ENCODE measurements around the gene PPP3CA. TPM values are rescaled to one million over a fixed set of nuclear protein-coding genes. Genes with fewer than 3 reads are reported as not detected.

Gene PPP3CA
- total RNA-seq, 2 experiments from 2014 or later: 12.9 to 13.8 TPM

DNA sequence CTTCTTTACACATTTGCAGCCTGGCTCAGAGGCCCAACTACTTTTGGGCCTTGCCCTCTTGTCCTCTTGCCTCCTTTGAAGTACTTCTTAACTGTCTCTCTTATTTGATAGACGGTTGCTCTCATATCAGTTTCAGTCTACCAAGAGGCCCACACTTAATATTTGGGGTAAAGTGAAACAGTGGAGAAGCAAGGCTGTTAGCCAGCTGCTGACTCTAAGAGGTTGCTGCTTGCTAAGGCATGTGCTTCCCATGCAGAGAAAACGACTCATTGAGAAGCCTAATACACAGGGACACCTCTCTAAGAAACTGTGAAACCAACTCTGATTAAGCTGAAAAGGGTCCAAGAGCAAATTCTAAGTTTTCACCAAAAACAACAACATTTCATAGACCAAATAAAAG lies 94.6 kb downstream of the PPP3CA start:
- ChIA-PET POLR2A (interaction anchor here (1.5 kb wide), 1 partner anchor 94 kb away, joined by 3 read pairs; no protein-coding TSS in a partner anchor), CTCF (interaction anchor here (1.2 kb wide), 1 partner anchor 15 kb away, joined by 4 read pairs; no protein-coding TSS in a partner anchor)
- Histone ChIP-seq H3K36me3 (ENCODE audit: insufficient read depth, low read length) (no peaks in the 10 kb centered on the region), H3K4me1 (ENCODE audit: insufficient read depth, low read length) (peaks cover 3% of the 10 kb centered on the region), H3K27me3 (ENCODE audit: control insufficient read depth in 1 of 2, insufficient read depth in 2 of 2, low read length in 2 of 2) (no peaks in the 10 kb centered on the region), H3K27ac (ENCODE audit: low read depth in 1 of 2, low read length in 2 of 2) (no peak overlapping the region), H3K4me3 (ENCODE audit: low read length) (no peak overlapping the region), H3K9me3 (ENCODE audit: control insufficient read depth in 1 of 2, insufficient read depth in 1 of 2, low read length in 2 of 2) (no peaks in the 10 kb centered on the region)
- peaks cover 40% of the 10 kb centered on the region for H3K4me1 Mint-ChIP-seq (ENCODE audit: low read depth)
- no peaks in the 10 kb centered on the region for H3K9me3 Mint-ChIP-seq
- no peaks in the 10 kb centered on the region for H3K36me3 Mint-ChIP-seq (ENCODE audit: low read depth)
- DNase-seq (no peak), ATAC-seq (ENCODE audit: poor library complexity) (no peak)
- TF ChIP-seq CTCF (IDR thresholded peaks at IDR 0.05): no peak
- no peak overlapping the region for H3K4me3 Mint-ChIP-seq
- H3K27me3 Mint-ChIP-seq: no peaks in the 10 kb centered on the region
- intact Hi-C loops (cut with DNase I, micrococcal nuclease): no loop called here
- no peak overlapping the region for H3K27ac Mint-ChIP-seq

DNA sequence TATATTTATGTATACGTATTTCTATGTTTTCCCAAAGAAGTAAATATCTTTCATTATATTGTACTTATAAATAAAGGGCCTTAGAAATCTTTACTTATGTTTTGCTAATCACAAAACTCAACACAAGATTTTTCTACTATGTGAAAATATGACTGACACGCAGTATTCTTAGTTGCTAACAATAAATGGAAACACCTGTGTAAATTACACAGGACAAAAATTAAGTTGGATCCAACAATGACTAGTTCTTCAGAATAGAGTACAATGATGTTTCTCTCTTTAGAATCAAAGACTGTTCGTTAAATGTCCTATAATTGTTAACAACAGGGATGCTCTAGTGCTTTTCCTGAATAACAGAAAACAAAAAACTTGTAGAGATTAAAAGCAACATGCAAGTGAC lies 96.1 kb downstream of the PPP3CA start:
- no peak for ATAC-seq (ENCODE audit: poor library complexity)
- Mint-ChIP-seq H3K4me1 (ENCODE audit: low read depth) (peaks cover 31% of the 10 kb centered on the region), H3K9me3 (no peaks in the 10 kb centered on the region), H3K4me3 (no peak overlapping the region), H3K27me3 (no peaks in the 10 kb centered on the region), H3K27ac (no peak overlapping the region), H3K36me3 (ENCODE audit: low read depth) (no peaks in the 10 kb centered on the region)
- intact Hi-C loops (cut with DNase I, micrococcal nuclease): no loop called here
- no peak overlapping the region for H3K27ac ChIP-seq (ENCODE audit: low read depth in 1 of 2, low read length in 2 of 2)
- H3K9me3 ChIP-seq (ENCODE audit: control insufficient read depth in 1 of 2, insufficient read depth in 1 of 2, low read length in 2 of 2): no peaks in the 10 kb centered on the region
- no peak for TF ChIP-seq CTCF (IDR thresholded peaks at IDR 0.05)
- CTCF ChIA-PET: no interaction called here
- H3K36me3 ChIP-seq (ENCODE audit: insufficient read depth, low read length): no peaks in the 10 kb centered on the region
- POLR2A ChIA-PET: no interaction called here
- peaks cover 3% of the 10 kb centered on the region for H3K4me1 ChIP-seq (ENCODE audit: insufficient read depth, low read length)
- no peak overlapping the region for H3K4me3 ChIP-seq (ENCODE audit: low read length)
- DNase-seq: no peak
- no peaks in the 10 kb centered on the region for H3K27me3 ChIP-seq (ENCODE audit: control insufficient read depth in 1 of 2, insufficient read depth in 2 of 2, low read length in 2 of 2)

DNA sequence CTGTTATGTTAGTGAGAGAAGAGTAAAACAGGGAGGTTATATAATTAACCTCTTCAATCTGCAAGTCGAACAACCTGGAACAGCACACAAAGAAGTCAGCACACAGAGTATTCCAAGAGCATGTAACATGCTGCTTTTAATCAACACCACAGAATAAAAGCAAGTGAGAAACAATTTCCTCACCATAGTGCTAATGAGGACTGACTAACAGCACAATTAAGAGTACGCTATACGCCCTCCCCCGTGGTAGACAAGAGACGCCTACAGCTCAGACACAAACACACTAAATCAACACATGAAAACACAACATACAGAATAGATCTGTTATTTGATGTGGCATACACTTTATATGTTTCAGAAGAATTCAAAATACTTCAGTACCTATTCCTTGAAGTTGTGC lies 103.0 kb downstream of the PPP3CA start:
- no peaks in the 10 kb centered on the region for H3K9me3 ChIP-seq (ENCODE audit: control insufficient read depth in 1 of 2, insufficient read depth in 1 of 2, low read length in 2 of 2)
- H3K27ac Mint-ChIP-seq: no peak overlapping the region
- no peaks in the 10 kb centered on the region for H3K27me3 ChIP-seq (ENCODE audit: control insufficient read depth in 1 of 2, insufficient read depth in 2 of 2, low read length in 2 of 2)
- no peak for TF ChIP-seq CTCF (IDR thresholded peaks at IDR 0.05)
- H3K27me3 Mint-ChIP-seq: no peaks in the 10 kb centered on the region
- DNase-seq: no peak
- no peak overlapping the region for H3K4me3 Mint-ChIP-seq
- no peak overlapping the region for H3K27ac ChIP-seq (ENCODE audit: low read depth in 1 of 2, low read length in 2 of 2)
- ChIA-PET POLR2A (no interaction called here), CTCF (interaction anchor here (1.4 kb wide), 1 partner anchor 12 kb away, joined by 6 read pairs; no protein-coding TSS in a partner anchor)
- H3K4me3 ChIP-seq (ENCODE audit: low read length): no peak overlapping the region
- H3K4me1 Mint-ChIP-seq (ENCODE audit: low read depth): peaks cover 25% of the 10 kb centered on the region
- H3K9me3 Mint-ChIP-seq: no peaks in the 10 kb centered on the region
- intact Hi-C loops (cut with DNase I, micrococcal nuclease): no loop called here
- no peak for ATAC-seq (ENCODE audit: poor library complexity)
- H3K36me3 ChIP-seq (ENCODE audit: insufficient read depth, low read length): no peaks in the 10 kb centered on the region
- H3K36me3 Mint-ChIP-seq (ENCODE audit: low read depth): no peaks in the 10 kb centered on the region
- no peaks in the 10 kb centered on the region for H3K4me1 ChIP-seq (ENCODE audit: insufficient read depth, low read length)

All from CD4-positive, alpha-beta T cell (primary cell).